HuH-7 (cell line): ENCODE results near the gene ACVR1B.

ENCODE experiments used
- DNase-seq: peaks from one replicate; pipeline ENCODE4 v3.0.0; 2011; ENCODE audit warnings: low spot score

ACVR1B gene

GRCh38 chr12:52004042-52004648, 52.6 kb downstream of the ACVR1B start:
- DNase-seq = peak; percentile 74

GRCh38 chr12:52005218-52005902, 53.9 kb downstream of the ACVR1B start:
- DNase-seq = no peak

GRCh38 chr12:52005903-52006703, 54.6 kb downstream of the ACVR1B start:
- no peak for DNase-seq

DNA sequence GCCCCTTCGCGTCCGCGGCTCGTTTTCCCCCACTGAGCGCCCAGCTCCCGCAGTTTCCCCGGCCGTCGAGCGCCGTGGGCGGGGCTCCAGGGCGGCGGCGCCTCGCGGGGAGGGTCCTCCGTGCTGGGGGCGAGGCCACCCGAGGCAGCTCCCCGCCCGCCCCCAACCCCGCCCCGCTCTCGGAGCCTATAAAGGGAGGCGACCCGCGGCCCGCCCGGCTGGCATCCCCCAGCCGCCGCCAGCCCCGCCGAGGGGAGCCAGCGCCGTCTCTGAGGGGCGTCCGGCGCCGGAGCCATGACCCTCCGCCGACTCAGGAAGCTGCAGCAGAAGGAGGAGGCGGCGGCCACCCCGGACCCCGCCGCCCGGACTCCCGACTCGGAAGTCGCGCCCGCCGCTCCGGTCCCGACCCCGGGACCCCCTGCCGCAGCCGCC, 55.2 kb downstream of the ACVR1B start, which contains the start of gene TAMALIN:
TAMALIN (plus strand) TSS at position 221 of the 432 bp plus-strand sequence; CDS start at position 295, 74 bp downstream.
- peak; percentile 53 for DNase-seq

DNA sequence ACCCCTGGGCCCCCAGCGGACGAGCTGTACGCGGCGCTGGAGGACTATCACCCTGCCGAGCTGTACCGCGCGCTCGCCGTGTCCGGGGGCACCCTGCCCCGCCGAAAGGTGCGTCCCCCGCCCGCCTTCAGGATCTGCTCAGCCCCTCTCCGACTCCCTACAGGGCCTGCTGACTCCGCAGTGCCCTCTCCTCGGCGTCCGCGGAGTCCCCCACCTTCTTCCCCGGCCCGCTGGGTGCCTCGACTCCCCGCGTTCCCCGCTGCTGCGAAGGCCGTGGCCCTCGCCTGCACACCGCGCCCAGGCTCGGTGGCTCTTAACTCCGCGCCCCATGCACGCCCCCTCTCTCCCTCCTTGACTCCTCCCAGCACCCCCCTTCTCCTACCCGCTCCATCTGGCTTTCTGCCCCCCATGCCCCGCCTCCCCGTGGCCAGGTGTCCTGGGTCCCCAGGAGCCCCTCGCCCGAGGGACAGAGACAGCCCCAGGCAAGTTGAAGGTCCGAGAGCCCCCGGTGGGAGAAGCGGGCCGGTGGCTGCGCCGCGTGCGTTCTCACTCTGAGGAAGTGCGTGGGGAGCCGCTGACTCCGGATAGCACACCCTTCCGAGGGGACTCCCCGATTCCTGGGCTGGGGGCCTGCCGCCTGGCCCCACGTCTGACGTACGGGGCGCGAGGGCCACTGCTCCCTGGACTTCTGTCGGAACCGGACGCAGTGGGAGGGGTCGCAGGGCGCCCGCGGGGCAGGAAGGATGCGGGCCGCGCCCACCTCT, 55.8 kb downstream of the ACVR1B start:
- DNase-seq = no peak

DNA sequence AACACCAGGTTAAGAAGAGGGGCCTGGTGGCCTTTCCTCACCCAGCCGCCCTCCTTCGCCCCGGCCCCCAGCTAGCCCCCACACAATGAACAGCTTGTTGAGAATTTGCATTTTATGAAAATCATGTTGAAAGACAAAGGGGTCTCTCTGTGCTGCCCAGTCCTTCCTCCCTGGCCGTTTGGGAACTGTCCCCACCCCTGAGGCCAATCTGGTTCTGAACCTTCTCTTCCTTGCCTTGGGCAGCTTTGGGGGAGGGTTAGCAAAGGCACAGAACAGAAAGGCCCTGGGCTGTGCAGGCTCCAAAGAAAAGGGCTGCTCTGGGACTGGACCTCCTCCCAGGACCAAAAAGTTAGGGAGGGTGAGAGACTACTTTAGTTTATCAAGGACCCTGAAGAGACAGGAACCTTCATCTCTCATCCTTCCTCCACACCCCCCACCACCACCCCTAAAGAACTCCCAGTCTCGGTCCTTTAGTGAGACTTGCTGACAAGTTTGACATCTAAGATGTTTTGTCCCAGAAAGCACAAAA, 56.5 kb downstream of the ACVR1B start:
- no peak for DNase-seq

DNA sequence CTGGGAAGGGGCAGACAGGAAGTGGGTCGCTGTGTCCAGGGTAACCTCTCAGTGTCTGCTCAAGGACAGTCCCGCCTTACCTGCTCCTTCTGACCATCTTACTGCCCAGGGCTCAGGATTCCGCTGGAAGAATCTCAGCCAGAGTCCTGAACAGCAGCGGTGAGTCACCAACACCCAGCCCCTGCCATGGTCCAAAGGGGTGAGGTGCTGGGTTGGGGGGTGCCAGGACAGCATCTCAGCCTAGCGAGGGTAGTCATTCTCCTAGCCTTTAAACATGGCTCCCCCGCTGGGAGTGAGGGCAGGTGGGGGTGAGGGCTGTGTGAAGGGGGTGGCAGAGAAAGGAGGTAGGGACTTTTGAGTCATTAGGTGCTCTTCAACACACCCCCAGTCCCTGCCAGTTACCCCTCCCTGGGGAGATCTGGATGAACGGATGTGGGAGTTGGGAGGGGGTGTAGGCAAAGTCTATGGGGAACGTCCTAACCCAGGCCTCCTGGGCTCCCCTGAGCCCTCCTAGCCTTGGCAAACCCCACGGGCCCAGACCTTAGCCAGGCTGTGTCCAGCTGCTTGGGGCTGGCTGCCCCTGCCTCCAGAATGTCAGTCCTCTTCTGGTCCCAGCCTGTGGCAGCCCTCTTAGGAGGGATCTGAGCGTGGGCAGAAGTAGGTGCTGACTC, 57.7 kb downstream of the ACVR1B start:
- no peak for DNase-seq

GRCh38 chr12:52010152-52010622, 58.7 kb downstream of the ACVR1B start:
- DNase-seq = no peak

DNA sequence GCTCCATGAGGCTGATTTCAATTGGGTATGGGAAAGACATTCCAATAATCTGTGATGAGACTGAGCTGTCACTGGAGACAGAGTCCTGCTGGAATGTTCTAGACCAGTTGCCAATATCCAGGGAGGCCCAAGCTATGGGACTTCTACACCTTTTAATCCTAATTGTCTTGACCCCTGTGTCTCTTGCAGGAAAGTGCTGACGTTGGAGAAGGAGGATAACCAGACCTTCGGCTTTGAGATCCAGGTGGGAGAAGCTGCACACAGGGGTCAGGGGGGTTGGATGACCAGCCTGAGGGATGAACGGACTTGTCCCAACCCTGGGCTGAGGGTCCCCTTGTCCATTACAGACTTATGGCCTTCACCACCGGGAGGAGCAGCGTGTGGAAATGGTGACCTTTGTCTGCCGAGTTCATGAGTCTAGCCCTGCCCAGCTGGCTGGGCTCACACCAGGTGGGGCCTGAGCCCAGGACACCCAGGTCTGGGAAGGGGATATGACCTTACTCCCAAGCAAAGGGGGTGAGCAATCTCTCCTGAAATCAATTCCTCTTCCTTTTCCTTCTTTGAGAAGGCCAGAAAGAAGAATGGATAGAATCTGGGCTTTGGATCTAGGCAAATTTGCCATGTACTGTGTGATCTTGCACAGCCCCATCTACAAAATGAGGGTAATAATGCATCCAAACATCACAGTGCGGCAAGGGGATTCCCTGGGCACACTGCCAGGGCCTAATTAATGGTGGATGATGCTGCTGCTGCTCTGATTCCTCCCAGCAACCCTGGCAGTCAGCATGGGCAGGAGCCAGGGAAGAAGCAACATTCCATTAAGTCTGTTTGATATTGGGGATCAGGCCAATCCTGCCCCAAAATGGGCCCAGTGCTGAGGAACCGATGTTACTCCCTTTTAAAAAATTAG, 59.4 kb downstream of the ACVR1B start:
- DNase-seq = no peak

- DNase-seq = no peak
These were observed 60.2 kb downstream of the ACVR1B start for GRCh38 chr12:52011602-52012214.

DNA sequence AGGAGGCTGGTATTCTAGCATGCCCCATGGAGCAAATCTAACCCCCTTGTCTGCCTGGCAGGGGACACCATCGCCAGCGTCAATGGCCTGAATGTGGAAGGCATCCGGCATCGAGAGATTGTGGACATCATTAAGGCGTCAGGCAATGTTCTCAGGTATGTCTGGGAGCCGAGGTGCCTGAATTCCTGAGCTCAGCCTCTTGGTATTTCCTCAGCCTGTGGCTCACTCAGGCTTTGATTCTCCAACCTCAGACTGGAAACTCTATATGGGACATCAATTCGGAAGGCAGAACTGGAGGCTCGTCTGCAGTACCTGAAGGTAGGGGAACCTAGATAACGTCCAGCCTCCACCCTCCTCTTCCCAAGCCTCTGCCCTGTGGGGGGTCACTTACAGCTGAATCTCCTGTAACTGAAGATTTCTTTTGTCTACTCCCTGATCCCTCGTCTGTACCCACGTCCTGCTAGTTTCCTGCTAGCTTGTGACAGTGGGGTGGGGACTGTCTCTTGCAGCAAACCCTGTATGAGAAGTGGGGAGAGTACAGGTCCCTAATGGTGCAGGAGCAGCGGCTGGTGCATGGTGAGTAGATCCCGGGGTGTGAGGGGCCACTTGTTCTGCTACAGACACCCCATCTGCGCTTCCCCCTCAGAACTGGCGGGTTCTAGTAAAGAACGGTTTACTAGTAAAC, 62.3 kb downstream of the ACVR1B start:
- no peak for DNase-seq

GRCh38 chr12:52014567-52015530, 63.4 kb downstream of the ACVR1B start:
- DNase-seq = no peak

- no peak for DNase-seq
These were observed 64.1 kb downstream of the ACVR1B start for GRCh38 chr12:52015532-52016041.

DNA sequence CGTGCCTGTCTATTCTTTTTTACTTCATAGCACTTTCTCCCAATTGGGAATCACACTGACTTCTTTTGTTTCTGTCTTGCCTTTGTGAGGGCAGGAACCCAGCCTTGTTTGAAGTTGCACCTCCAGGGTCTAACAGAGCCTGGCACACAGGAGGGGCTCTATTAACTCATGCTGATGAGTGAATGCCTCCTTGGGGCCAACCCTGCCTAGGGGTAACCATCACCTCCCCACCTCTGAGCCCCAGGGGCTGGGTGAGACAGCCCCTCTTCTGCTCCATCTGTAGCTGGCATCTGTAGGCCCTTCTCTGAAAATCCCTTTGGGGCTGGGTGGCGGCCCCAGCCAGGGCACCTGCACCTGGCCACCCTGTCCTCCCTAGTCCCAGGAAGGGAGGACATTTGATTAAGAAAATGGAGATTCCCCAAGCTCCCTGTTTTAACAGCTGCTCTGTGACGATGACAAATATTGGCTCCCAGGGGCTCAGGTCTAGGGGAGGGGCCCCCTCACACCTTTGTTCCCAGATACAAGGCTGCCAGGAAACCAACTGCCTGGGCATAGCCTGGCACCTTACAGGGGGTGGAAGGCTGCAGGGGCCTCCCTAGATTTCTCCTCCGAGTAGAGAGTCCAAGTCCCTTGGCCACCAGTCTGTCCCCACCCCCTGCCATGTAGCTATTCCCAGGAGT, 67.1 kb downstream of the ACVR1B start:
- DNase-seq = no peak

- DNase-seq = no peak
These were observed 67.7 kb downstream of the ACVR1B start for GRCh38 chr12:52019113-52019770.

- DNase-seq = peak; percentile 94
These were observed 69.2 kb downstream of the ACVR1B start for GRCh38 chr12:52020539-52021336.
